HG02973 (cell line): Measurements from ENCODE around the gene MYO3B.
"Not testable (repeated sequence)": the region's sequence is repeated elsewhere in the genome, so short reads cannot be mapped to it uniquely, and the experiment has no call there.

Experiments
- ATAC-seq: cut with Tn5 transposase; IDR thresholded peaks from one replicate; pipeline ENCODE4 v1.9.1; 2021; ENCODE audit warnings: moderate library complexity; ENCODE audit not compliant: unreplicated experiment

MYO3B gene

DNA sequence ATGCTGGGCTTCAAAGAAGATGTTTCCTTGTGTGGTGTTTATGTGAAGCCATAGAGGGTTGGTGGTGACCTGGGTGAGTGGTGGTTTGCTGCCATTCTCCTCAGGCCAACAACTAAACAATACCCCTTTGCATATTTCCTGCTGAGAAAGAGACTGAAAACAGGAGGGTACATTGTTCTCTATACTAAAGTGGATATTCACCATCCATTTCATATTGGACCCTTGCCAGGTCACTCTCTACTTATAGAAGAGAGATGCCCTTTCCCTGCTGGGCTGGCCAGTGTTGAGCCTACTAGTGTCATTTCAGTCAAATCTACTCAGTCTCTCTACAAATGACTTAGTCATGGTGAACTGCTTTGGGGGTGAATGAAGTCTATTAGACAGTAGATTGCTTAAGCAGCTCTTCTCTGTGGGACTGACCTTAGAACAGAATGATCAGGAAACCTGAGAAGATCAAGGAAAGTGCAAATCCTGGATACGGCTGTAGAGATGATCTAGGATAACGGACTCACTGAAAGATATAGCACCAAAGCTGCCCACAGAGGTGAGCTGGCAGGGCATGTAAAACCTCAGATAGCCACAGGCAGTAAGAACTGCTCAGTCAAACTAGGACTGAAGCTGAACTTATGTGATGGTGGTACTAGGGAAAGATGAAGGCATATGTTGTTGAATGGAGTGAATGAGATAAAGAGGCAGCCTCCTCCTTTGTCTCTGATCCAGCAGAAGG is 154.9 kb downstream of the MYO3B start:
- no peak for ATAC-seq

DNA sequence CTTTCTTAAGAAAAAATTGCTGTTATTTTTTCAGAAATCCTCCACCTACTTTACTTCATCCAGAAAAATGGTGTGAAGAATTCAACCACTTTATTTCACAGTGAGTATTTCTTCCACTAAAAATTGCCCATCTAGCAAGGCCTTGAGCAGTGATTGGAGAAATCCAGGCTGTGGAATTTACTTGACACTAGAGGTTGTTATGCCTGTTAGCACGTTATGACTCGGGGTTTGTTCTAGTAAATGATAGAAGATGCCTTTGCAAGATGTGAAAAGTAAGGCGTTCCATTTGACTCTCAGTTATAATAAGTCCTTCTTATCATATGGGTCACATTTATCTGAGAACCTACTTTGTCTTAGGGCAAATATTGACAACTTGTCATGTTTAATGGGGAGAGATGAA is 157.4 kb downstream of the MYO3B start:
- ATAC-seq, result no peak

DNA sequence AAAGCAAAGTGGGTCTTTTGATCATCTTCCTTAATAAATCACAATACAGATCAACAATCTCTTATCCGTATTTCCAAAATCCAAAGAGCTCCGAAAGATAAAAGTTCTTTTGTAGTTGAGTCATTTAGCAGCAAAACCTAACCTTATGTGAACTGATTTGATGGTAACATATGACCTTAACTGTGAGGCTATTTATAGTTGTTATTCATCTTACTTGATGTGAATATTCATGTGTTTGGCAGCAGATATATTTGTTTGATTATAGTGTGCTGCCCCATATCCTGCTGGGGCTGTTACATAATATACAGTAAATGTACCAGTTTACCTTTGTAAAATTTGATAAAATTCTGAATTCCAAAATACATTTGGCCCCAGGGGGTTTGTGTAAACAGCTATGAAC is 158.5 kb downstream of the MYO3B start:
- no peak for ATAC-seq

DNA sequence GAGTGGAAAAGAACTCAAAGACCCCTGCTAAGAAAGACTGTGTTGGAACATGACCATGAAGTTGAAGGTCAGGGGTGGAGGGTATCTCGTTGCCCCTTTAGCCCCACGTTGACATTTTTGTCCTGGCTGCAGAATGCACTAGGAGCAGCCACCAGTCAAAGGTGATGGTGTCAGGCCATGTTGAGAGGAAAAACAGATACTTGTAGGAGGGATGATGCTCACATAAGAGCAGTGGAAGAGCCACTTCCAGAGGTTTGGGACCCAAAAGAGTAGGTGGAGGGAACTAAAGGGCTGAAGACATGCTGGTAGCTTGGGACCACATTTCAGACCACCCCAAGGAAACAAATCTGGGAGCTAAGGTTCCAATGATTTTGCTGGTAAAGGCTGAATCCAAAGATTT is 159.0 kb downstream of the MYO3B start:
- ATAC-seq, result no peak

DNA sequence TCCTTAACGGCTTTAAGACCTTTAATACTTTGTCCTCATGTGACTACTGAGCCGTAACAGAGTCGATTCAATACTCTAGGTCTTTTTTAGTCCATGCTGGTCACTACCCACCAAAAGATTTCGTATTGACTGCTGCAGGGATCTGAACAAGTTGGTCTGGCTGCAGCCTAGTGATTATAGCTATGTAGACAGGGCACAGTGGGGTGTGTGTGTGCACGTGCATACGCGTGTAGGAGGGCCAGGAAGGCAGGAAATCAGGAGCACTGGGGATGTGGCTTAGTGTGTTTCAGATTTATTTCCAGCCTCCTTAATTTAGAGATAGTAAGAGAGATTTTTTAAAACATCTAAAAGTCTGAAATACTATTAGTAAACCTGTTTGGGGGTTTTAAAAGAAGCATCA is 161.4 kb downstream of the MYO3B start:
- ATAC-seq, result no peak

DNA sequence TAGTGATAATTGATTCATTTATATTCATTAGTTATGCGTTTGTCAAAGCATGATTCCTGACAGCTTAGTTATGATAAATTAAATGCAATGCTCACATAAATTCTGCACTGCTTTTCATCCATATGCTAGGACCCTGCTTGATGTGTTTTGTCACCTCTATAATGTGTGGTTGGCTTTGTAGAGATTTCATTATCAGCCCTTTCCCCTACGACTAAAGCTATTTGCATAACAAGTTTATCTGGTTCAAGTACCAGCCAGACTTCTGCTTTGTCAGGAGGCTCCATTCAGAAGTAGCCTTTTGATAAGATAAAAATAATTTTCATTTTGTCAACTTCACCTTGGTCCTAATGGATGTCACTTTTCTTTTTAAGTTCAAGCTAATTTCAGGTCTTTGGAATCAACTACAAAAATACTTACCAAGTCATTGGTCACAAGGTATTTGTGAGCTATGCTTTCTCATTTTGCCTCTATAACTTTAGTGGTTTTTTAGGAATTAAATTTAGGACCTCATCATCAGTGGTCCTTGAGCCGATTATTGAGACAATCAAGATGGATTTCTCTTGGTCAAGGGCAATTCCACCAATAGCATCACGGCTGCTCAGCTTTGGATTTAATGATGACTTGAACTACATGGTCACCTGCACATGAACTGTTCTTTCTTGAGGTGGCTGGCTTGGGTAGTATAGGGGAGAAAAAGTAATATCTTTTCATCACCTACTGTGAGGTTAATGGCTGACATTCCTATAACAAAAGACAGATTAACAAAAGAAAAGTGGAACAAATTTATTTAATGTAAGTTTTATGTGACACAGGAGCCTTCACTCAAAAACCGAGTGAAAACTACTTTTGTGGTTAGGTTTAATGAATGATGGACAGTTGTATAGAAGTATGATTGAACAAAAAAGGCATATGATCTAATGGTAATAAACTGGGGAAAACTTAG is 162.1 kb downstream of the MYO3B start:
- no peak for ATAC-seq

DNA sequence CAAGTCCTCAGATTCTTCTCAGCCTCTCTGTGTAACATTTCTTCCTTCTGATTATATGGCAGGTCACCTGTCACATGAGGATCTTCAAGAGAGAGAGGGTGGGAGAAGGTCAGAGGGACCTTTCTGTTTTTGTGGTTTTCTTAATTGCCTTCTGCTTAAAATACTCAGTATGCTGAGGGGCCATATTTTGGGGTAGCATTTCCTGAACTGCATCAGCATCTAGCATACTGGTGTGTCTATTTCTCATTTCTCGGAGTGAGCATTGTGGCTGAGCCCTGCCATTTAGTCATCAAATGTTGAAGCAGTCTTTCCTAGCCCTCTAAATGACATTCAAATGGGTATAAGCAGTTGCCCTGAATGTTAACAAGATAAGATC is 162.7 kb downstream of the MYO3B start:
- peak; percentile 62 for ATAC-seq

DNA sequence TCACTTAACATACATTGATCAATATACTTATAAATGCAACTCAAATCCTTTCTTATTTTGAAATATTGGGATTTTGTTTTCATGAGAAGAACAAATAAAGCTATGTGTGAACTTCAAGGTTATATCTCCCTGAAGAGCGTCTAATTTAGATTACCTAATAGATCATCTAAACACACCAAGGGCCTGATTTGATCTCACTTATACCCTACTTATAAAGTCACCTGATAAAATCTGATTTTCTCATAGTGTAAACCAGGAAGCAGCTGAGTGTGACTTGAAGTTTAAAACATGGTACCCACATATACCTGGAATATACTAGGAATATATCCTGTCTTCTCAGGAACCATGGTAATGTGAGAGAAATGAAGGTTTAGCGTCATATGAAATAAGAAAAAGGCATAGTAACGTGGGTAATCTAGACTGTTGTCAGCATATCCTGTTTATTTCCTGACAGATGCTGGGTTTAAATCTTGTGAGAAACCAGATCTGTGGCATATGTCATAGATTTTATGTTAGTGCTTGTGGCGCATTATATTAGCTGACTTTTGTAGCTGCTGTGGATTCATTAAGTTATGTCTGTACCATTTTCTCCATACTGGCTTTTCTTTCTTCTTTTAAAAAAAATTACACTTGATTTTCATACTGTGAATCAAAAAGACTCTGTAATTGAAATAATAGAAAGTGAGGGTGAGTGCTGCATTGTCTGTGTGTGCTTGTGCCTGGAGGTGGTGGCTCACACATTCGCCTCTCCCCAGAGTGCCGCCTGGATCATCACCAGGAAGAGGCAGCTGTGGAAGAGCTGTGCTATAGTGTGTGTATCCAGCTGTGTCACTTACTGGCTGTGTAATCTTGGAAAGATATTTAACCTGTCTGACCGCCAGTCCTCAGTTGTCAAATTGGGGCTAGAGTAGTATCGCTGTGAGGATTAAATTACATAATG is 164.0 kb downstream of the MYO3B start:
- no peak for ATAC-seq

DNA sequence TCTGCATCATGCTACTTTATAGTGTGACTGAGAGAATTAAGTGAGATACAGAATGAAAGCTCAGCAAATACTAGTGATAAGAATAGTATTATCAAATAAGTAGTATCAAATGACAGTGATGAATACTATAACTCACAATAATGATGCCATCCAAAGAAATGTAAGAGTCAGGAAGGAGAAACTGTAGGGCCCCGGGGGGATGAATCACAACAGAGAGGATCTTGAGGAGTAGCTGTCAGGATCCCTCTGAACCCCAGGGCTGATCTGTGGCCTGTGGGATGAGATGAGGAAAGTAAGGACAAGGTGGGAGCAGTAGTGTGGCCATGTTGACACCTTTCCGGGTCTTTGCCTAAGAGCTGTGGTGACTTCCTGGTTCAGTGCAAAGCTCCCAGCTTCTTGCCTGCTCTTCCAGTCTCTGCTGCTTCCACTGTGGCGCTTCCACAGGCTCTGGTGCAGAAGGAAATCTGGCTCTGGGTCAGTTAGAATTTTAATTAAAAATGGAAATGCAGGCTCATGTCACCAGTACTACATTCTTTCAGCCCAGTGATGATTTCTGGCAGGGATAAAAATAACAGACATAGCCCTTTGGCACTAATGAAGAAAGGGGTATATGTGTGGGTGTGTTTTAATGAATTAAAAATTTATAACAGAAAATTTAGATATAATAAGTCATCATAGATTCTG is 166.9 kb downstream of the MYO3B start:
- ATAC-seq, result no peak

DNA sequence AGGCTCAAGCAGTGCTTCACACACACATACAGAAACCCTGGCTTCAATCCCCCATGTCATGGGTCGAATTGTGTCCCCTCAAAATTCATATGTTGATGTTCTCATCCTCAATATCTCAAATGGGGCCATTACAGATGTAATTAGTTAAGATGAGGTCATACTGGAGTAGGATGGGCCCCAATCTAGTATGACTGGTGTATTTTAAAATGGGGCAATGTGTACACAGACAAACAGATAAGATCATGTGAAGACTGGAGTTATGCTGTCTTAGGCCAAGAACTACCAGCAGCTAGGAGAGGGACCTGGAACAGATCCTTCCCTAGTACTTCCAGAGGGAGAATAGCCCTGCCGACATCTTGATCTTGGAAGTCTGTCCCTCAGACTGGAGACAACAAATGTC is 167.7 kb downstream of the MYO3B start:
- ATAC-seq, result no peak

DNA sequence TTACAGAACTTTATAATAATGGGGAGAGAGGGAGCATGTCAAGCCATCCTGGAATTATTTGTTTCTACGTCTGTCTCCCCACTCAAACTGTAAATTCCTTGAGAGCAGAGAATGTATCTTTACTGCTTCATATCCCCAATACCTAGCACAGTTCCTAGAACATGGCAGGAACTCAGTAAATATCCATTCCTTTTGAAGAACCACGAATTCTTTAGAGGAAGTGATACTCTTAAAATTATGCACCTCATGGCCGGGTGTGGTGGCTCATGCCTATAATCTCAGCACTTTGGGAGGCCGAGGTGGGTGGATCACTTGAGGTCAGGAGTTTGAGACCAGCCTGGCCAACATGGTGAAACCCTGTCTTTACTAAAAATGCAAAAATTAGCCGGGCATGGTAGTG is 171.3 kb downstream of the MYO3B start:
- ATAC-seq, result not testable (repeated sequence)

DNA sequence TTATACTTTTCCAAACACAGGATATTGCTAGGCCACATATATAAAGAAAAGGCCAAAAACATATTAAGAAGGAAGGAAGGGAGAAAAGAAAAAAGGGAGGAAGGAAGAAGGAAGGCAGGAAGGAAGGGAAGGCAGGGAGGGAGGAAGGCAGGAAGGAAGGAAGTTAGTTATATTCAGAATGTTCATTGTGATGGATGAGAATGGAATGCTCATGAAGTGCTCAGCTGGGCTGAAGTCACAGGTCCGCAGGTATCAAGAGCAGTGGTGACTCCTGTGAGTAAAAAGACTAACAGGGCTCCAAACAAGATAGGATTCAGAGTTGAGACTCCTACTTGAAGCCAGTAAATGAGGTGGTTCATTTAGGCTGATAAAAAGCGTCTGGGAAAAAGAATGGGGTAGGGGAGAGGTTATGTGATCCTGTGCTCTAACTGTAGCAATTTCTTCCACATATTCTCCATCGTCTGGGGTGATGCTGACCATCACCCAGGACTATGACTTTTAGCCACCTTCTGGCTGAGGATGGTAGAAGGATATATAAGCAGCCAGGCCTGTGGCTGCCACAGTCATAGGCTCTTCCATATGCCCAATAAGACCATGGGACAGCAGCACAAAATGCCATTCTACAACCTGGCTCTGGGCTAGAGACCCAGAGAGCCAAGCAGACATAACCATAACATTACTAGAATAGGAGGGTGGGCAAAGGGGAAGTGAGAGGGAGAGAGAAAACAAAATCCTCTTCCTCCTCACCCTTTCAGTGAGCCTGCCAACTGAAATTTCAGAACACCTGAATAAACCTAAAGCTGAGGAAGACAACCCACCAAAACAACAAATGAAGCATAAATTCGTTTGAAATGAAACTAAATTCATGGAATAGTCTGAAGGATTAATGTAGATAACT is 173.2 kb downstream of the MYO3B start:
- no peak for ATAC-seq

DNA sequence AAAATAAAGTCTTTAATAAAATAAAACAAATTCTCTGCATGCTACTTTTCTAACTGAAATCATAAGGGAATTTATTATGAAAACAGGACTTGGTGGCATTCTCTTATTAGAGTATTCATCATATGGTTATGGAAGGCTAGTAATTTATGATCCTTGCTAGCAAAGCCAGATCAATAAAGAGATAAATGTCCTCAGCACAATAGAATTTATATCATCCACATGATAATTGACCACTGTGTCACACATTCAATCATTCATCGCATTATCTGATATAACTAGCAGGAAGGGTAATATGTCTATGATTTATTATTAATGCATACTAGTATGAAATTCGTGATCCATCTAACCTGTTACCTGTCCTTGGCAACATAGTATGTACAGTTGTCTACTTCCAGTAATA is 175.8 kb downstream of the MYO3B start:
- ATAC-seq, result no peak

DNA sequence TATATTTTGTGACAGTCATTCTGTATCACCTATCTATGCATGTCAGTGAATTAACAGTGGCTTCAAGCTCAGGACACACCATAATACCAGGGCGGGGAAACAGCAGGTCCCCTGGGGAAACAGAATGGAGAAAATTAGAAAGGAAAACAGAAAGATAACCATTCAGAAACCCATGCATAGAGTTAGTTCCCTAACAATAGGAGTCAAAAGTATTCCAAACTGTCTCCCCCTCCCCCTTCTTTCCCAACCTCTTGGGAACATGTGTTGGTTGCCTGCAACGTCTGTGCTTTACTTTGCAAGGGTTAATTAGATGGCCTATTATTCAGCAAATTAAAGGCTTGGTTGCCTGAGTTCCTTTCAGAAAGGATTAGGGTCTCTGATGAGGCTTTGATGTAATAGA is 176.4 kb downstream of the MYO3B start:
- ATAC-seq, result no peak

DNA sequence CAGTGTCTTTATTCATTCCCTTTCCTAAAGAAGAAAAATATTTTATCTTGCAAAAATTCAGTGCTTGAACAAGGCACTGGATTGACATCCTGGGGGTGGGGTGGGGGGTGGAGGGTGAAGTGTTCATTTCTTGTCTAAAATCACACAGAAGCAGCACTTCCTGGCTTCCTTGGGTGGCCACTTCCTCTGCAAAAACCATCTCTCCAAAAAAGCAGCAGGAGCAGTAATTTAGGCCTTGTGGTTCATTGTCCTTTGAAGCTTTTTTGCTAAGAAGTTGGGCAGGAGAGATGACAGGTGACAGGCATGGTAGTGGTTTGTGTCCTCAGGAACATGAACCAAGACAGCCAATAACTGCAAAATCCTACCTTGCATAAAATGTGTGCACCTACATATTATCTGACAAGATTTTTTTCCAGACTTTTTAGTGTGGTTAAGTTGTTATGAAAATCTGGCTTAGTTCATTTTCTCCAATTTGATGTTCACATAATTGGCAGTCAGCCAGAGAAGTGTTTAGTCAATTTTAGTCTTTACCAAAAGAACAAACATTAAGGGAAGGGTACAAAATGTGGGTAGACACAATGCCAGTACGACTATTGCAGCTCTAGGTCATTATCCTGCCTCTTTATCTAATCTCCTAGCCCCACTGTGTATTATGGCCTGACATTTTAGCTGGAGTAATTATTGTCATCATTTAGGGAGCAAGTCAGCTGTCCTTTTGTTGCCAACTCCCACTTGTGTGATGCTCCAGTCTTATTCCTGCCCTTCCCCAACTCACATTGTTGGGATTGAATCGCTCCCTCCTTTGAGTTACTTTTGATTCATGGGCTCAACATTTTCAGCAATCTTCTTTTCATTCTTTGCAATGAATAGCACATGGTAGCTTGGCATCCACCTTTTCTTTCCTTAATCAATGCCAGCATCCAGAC is 177.2 kb downstream of the MYO3B start:
- no peak for ATAC-seq

DNA sequence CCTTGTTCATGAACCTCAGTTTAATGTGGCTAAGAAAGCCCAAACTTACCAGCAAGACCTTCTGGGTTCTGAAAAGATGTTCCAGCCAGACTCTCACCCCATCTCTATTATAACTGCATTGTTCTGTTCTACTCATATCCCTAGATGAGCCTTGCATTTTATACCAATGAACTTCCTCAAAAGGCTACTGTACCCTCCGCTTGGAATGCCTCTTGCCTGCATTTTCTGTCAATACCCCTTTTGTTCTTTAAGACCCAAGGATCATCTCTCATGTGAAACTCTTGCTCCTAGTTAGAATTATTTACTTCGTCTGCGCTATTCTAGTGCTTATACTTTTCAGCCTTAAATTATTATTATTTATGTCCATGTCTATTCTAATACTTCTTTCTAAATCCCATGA is 181.5 kb downstream of the MYO3B start:
- ATAC-seq, result no peak

DNA sequence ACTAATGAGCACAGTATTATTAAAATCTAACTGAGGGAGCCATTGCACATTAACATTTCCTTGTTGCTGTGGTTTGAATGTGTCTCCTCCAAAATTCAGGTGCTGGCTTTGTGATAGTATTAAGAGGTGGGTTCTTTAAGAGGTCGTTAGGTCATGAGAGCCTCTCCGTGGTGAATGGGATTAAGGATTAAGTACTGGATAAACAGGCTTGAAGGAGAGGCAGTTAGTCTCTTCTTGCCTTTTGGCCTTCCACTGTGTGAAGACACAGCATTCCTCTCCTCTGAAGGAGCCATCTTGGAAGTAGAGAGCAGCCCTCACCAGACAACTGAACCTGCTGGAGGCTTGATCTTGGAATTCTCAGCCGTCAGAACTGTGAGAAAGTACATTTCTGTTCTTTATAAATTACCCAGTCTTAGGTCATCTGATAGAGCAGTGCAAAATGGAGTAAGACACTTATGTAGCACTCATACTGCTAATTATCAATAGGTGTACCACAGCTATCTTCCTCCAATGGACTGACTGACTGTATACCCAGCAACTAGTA is 182.7 kb downstream of the MYO3B start:
- no peak for ATAC-seq
